ENCODE data around the gene RRP36.
"Not testable (repeated sequence)": the region's sequence is repeated elsewhere in the genome, so short reads cannot be mapped to it uniquely, and the experiment has no call there.

The RRP36 gene

GRCh38 chr6:43021270-43022047 is at the start of gene RRP36:
RRP36 (plus strand) TSS chr6:43021623; CDS start chr6:43021655, 32 bp downstream.
- peak; percentile 54 for DNase-seq (ENCODE audit: low read depth)

GRCh38 chr6:42971746-42972327 is 49.6 kb upstream of the RRP36 start:
- no peak for DNase-seq (ENCODE audit: low read depth)

- no peak for DNase-seq (ENCODE audit: low read depth)
Observed at GRCh38 chr6:42973926-42974325, 47.5 kb upstream of the RRP36 start.

- DNase-seq (ENCODE audit: low read depth): no peak
Observed at GRCh38 chr6:42974919-42975505, 46.4 kb upstream of the RRP36 start.

- DNase-seq (ENCODE audit: low read depth): no peak
Observed at GRCh38 chr6:42978487-42978838, 43.0 kb upstream of the RRP36 start.

- peak; percentile 84 for DNase-seq (ENCODE audit: low read depth)
Observed at GRCh38 chr6:42978839-42979522, 42.4 kb upstream of the RRP36 start, which contains the start of gene PEX6. PEX6 (minus strand) TSS chr6:42979181; CDS start chr6:42979150, 31 bp downstream.

- no peak for DNase-seq (ENCODE audit: low read depth)
Observed at GRCh38 chr6:42979523-42980177, 41.8 kb upstream of the RRP36 start.

- DNase-seq (ENCODE audit: low read depth): no peak
Observed at GRCh38 chr6:42981836-42982235, 39.6 kb upstream of the RRP36 start.

GRCh38 chr6:42984001-42984923 is 37.2 kb upstream of the RRP36 start, which contains the start of gene PPP2R5D:
PPP2R5D (plus strand) TSS chr6:42984570; CDS start chr6:42984678, 108 bp downstream.
- DNase-seq (ENCODE audit: low read depth): peak; percentile 90

GRCh38 chr6:42984924-42985475 is 36.4 kb upstream of the RRP36 start:
- DNase-seq (ENCODE audit: low read depth): no peak

- DNase-seq (ENCODE audit: low read depth): no peak
Observed at GRCh38 chr6:42987533-42988451, 33.6 kb upstream of the RRP36 start.

- no peak for DNase-seq (ENCODE audit: low read depth)
Observed at GRCh38 chr6:42988486-42989020, 32.9 kb upstream of the RRP36 start.

GRCh38 chr6:42989923-42990322 is 31.5 kb upstream of the RRP36 start:
- no peak for DNase-seq (ENCODE audit: low read depth)

- no peak for DNase-seq (ENCODE audit: low read depth)
Observed at GRCh38 chr6:42993445-42993844, 28.0 kb upstream of the RRP36 start.

GRCh38 chr6:42996513-42996912 is 24.9 kb upstream of the RRP36 start:
- DNase-seq (ENCODE audit: low read depth): no peak

GRCh38 chr6:42998205-42998604 is 23.2 kb upstream of the RRP36 start:
- not testable (repeated sequence) for DNase-seq (ENCODE audit: low read depth)

- DNase-seq (ENCODE audit: low read depth): no peak
Observed at GRCh38 chr6:43001843-43002242, 19.6 kb upstream of the RRP36 start.

- DNase-seq (ENCODE audit: low read depth): no peak
Observed at GRCh38 chr6:43005844-43006243, 15.6 kb upstream of the RRP36 start.

- DNase-seq (ENCODE audit: low read depth): no peak
Observed at GRCh38 chr6:43006251-43006650, 15.2 kb upstream of the RRP36 start.

All from stimulated activated CD8-positive, alpha-beta memory T cell treated with anti-CD3 and anti-CD28 coated beads, Interleukin-12 subunit alpha, Interleukin-12 subunit beta, amount 100 ng/mL, for 4 hours (primary cell).